COLO668 (cell line): ENCODE data around the gene CAMTA1.

Source experiments
- DNase-seq: peaks from one replicate; lab custom pipeline; 2025; ENCODE audit not compliant: unreplicated experiment; lab: John Stamatoyannopoulos, UW

Gene CAMTA1

DNA sequence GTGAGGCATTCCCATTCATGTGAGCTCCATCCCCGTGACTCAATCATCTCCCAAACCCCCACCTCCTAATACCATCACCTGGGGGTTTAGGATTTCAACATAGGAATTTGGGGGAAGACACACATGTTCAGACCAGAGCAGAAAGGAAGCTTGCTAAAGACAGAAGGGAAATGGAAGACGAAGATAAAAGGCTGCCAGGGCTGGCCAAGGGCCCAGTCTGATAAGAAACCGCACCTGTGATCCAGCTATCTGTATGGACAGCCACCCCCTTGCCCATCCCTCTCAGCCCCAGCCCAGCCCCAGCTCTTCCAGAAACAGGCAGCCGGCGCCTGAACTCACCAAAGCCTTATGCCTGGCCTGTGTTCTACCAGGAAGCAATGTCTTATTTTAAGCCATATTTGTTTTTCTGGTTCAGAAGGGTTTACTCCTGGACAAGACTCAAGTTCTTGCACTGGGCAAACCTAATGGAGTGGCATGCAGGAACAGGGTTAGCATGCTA is 787.4 kb downstream of the CAMTA1 start:
- no peak for DNase-seq

DNA sequence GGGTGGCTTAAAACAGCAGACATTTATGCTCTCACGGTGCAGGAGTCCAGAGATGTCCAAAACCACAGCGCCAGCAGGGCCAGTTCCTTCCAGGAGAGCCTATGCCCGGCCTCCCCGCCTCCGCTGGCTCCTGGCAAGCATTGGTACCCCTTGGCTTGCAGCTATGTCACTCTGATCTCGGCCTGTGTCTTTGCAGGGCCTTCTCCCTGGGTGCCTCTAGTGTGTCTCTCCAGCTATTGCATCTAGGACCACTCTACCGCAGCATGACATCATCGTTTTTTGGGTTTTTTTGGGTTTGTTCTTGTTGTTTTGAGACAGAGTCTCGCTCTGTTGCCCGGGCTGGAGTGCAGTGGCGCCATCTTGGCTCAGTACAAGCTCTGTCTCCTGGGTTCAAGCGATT is 788.2 kb downstream of the CAMTA1 start:
- no peak for DNase-seq

DNA sequence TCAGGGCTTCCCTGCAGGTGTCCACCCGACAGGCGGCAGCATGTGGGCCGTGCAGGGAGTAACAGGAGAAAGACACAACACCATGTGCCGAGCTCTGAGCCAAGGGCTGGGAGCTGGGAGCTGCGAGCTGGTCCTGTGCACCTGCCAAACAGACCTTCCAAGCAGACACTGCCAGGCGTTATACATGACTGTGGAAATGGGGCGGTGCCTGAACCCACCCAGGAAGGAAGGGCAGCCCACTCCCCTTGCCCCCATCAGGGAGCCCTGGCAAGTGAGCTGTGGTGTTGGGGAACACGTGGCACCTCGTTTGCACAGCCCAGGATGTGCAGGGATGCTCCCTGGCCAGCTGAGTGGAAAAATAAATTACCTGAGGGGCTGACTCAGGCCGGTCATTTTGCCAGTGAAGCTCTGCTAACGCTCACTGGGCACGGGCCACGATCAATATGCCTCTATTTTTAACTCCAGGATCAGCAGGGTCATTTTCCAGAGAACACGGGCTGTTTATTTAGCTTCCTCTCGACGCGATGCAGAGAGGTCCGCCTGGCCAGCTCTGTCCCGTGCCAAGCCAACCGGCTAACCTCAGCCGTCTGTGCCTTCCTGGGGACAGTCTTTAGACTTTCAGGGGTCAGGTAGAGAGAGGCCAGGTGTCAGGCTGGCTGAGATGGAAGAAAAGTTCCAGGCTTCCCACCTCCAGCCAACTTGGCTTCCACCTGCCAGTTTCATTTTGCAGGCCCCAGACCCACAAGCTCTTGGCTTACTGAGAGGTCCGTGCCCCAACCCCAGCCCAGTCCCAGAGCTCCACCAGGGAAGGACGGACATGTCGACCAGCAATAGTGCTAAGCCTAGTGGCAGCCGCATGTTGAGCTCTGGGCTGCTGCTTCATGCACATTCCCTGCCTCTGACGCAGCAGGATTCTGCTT is 789.1 kb downstream of the CAMTA1 start:
- DNase-seq, result peak; percentile 89

DNA sequence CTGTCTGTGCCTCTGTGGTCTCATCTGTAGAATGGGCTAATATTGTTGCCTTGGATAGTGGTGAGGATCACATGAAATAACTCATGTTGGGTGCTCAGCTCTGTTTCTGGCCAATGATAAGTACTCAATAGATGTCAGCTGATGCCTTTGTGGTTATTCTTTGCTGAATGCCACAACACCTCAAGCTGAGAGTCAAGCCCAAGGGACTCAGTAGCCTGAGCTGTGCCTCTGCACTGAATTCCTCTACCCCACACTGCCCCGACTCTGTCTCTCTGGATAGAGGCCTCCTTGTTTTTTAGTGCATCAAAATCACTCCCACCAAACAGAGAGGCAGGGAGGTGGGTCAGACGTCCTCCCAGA is 789.8 kb downstream of the CAMTA1 start:
- DNase-seq, result no peak

DNA sequence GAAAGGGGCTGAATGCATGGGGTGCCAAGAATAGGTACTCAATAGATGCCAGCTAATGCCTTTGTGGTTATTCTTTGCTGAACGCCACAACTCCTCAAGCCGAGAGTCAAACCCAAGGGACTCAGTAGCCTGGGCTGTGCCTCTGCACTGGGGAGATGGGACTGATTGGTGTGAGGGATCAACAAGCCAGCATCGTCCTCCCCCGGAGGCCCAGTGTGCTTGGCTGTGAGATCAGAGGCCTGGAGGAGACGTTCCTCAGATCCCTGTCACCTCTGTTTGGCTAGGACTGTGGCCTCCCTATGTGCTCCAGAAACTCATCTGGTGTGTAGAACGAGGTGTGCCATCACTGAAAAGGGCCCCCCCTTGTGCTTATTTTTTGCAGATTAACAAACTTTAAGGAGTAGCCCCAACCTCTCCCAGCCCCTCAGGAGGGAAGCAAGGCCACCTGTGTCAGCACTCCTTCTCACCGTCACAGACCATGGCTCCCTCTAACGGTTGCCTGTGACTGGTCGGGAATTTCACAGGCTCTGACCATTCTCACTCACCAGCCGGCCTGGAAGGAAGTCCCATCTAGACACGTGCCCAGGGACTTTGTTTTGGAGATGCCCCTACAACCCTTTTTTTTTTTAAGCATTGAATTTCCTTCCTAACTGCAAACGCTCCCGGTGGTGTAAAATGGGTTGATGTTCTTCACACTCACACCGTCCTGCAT is 791.8 kb downstream of the CAMTA1 start:
- peak; percentile 29 for DNase-seq

DNA sequence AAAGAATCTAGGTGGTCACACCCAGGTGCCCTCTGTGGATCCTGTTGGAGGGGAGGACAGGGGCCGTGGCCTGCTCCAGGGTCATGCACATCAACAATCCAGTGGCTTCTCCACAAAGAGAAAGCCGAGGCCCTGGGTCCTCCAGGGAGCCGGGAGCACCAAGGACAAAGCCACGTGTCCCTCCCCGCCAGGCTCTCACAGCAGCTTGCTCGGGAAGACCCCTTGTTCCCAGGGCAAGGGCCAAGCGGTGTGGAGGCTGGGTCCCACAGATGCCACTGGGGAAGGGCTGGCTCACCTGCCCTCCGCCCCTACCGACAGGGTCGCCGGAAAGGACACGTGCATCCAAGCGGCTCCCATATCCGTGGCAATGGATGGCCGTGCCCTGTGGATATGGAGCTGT is 793.0 kb downstream of the CAMTA1 start:
- no peak for DNase-seq

DNA sequence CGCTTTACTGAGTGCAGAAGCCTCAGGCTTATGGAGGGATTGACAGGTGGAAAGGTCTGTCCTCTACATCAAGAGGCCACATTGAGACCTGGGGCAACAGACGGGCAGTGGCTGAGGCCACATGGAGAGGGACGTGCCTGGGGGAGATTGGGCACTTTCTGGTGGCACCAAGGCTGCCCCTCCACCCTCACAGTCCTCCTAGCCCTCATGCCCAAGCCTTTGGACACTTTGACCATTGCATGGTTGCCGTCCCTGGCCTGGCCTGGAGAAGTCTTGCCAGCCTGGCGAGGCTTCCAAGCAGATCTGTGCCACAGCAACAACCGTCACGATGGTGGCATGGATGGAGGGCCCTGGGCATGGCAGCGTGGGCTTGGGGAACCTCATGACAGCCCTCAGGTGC is 793.8 kb downstream of the CAMTA1 start:
- DNase-seq, result no peak

DNA sequence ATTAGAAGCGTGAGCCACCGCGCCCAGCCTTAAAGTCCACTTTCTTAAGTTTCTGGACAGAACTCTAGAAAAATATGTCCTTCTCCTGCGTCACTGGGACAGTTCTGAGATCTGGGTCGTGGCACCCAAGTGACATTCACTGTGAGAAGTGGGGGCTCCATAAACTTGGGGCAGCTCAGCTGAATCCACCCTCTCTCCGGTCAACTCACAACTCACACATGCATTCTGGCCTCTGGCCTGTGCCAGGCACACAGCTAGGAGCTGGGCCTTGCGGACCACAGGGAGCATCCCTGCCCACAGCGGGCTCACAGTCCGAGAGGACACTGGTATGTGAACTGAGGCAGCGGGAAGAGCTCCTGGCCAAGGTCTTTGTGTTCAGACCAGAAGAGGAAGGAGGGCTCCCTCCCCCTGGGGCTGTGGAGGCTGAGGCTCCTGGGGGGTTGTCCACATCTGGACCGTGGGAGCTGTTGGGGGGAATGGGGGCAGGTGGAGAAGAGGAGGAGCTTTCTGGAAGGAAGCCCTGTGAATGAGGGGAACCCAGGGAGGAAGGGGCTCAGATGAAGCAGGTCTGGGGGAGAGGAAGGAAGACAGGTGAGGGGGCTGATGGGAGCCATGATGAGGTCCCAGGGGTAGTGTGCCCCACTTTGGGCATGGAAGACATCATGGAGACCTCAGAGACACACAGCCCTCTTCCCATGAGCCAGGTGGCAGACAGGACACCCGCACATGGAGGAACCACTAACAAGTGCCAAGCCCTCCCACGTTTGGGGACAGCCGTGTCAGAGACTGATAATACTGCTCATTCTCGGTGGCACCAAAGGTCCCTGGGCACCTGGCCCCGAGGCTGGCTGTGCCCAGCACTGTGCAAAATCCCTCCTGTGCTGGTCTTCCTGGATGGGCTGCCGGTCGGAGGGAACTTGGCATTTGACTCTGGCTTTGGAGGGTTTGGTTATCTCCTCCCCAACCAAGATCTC is 794.9 kb downstream of the CAMTA1 start:
- DNase-seq, result no peak

DNA sequence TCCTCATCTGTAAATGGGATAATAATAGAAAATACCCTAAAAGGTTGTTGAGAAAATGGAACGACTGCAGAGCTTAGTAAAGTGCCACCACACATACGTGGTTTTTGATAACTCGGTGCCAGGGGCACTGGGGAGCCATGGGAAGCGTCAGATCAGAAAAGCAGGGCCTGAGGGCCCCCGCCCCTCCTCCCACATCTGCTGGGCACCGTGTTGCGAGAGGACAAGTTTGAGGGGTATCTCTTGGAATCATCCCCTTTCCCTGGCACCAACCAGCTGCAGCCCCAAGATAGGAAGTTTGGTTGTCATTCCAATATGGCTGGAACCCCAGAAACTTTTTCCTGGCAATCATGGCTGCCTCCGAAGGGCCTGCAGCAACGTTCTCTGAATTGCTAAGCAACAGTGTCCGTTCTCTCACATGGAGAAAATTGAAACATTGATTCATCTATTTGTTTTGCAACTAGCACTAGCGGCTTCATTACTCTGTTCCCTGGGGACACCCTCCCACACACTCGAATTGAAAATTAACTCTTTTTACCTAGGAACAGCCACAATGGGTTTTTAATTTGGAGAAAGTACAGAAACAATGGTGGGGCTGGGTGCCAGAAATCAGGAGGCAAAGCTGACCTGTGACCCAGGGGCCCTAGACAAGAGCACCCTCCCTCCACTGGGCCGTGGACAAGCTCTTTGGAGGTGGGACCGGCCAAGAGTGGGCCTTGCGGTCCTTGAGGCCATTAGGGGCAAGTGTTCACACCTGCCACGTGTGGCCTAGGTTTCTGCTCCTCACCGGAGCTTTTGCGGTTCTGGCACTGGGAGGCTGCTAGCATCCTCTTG is 795.9 kb downstream of the CAMTA1 start:
- no peak for DNase-seq

DNA sequence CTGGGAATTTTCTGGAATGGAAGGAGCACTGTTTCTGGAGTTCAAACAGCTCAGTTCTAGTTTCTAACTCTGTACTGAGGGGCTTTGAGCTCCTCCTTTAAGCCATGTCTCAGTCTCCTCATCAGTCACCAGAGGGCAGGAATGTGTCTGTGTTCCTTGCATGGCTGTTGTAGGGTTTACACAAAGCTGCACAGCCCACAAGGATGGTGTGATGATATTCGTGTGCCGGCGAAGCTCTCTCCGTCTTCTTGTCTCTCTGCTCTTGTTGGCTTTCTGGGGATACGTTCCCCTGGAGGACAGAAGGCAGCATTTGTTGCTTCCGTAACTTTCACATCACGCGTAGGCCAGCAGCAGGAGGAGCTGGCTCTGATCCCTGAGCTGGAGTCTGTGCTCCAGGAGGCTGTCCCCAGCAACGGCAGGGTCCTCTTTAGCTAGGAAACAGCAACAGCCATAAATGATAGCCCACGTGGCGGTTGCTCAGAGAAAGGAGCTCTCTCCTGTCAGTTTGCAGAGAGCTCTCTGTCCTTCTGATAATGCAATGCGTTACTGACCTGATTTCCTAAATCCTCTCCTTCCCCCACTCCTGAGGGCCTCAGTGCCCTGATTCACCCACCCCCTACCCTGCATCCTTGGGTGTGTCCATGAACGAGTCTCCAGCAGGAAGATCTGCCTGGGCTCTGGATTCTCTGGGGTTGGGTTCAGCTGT is 796.7 kb downstream of the CAMTA1 start:
- DNase-seq, result no peak

DNA sequence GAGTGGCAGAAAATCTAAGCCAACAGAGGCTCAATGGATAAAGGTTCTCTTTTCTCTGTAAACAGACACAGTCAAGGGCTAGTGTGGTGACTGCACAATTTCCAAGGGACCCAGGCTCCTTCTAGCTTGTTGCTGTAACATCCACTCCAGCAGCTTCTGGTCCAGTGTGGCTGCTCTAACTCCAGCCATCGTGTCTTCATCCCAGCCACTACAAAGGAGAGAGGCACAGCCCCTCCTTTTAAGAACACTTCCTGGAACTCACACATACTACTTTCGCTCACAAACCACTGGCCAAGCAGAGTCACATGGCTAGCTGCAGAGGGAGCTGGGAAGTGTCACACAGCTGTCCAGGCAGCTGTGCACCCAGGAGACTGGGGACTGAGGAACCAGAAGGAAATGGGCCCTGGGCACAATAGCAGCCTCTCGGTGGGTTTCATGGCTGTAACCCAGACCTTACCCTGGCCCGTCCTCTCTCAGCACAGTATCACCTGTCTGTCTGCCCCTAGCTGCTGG is 797.3 kb downstream of the CAMTA1 start:
- no peak for DNase-seq

DNA sequence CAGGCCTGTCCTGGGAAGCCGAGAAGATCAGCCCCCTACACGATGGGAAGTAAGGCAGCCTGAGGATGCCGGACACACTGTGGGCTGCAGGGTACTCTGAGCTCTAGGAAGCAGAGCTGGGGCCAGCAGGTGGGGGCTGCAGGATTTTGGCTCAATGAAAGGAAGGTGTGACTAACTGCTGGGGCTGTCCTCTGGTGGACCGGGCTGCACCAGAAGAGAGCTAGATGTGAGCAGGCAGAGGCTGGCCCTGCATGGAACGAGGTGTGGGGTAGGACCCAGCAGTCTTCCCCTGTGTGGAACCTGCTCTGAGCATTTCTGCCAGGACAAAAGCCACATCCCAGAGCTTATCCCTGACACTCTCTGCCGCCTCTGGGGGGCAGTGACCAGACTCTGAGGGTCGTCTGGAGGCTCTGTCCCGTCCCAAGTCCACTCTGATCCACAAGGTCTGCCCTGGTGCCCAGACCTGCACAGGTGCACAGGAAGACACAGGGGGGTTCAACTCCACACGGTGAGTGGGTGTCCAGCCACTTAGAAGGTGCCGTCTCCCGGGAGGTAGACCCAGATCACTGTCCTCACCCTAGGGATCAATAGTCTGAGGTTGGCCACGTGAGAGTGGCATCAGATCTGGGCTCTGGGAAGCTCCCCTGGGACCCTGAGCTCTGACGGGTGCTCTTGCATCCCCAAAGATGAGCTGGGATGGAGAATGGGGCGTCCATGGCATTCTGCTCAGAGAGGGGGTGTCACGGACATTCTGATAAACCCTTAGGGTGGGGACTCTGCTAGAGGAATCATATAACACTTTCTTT is 798.2 kb downstream of the CAMTA1 start:
- DNase-seq, result no peak

DNA sequence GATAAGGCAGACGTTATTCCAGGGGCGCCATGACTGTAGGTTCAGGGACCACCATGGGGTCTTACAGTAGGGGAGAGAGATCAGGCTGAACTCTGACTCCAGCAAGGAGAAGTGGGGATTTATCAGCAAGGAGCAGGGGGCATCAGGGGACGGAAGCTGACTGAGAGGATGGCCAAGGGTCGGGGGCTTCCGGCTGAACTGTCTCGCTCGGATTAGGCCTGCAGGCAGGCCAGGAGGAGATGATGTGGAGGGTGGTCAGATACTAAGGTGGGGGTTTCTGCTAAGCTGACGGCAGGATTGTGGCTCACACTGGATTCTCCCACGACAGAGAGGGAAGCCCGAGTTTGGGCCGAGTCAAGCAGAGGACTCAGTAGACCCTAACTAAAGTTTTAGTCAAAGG is 798.9 kb downstream of the CAMTA1 start:
- no peak for DNase-seq

DNA sequence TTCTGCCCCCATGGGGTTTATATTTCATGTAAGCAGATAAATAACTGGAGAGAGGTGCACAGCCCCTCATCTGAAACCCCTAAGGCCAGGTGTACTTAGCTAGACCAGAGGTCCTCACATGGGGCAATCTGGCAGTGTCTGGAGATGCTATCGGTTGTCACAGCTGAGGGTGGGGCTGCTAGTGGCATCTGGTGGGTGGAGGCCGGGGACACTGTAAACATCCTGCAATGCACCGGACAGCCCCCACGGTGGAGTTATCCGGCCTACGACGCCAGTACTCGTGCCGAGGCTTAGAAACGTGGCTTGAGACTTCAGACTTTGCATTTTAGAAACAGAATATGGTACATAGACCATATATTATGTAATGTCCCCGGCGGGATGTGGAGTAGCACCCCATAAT is 799.4 kb downstream of the CAMTA1 start:
- DNase-seq, result no peak

DNA sequence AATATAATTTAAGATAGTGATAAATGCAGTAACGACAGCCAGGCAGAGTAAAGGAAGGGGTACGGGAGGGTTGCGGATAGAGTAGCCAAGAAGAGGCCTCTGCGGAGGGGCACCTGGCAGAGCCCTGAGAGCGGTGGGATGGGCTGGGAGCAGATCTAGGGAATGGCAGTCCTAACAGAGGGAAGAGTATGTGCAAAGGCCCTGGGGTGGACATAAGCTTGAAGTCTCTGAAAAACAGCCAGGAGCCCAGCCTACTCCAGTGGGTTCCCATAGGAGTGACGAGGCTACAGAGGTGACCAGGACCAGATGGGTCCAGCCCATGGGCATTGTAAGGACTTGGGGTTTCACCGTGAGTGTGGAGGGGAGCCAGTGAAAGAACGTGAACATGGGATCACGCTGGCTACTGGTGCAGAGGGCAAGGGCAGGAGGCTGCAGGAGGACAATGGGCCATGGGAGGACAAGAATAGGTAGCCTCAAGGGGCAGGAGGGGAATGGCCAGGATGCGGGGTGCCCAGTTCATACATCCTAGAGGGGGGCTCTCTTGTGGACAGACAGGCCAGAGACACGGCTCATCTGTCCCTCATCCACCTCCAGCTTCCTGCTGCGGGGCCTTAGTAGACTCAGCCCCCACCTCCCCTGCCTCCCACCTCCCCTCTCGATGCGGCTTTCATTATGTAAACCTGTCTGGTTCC is 800.1 kb downstream of the CAMTA1 start:
- no peak for DNase-seq

DNA sequence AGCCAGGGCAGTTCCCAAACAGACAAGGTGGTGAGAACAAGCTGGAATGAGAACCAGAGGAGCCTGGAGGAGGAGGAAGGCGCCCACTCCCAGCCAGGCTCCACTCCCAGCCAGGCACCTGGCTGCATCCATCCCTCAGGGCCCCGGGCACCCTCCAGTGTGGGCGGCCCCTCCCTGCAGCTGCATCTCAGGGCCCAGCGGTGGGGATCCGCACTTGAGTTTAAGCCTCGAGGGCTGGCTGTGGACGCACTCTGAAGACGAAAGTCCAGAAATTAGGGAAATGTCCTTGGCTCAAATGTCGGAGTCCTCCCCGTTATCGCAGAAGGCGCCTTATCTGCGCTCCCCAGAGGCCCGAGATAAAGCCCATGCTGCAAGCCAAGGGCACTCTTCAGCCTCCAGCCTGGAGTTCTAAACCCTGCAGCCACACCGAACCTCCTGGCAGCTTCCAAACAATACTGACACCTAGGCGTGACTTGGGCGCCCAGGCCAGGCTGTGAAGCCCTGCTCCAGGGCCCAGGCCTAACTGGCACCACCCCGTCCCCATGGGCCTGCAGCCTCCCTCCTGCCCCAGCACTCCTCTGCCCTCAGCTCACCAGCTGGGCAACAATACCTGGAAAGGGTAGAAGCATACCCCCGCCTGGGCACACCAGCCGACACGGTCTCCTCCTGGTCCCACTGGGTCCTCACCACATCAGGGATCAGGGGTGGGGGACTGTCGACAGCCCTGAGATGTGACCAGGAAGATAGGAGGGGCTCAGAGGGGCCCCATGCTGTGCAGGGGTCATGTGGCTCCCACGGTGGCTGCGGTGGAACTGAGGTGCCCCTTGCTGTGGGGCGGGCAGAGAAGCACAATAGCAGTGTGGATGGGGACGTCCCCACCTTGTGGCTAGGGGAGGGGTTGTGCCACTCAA is 801.0 kb downstream of the CAMTA1 start:
- no peak for DNase-seq
